HG03139 (cell line): ENCODE data around the gene EFCAB14.
"Not testable (repeated sequence)": the region's sequence is repeated elsewhere in the genome, so short reads cannot be mapped to it uniquely, and the experiment has no call there.

Source experiments
- ATAC-seq: cut with Tn5 transposase; IDR thresholded peaks from one replicate; pipeline ENCODE4 v1.9.1; 2021; ENCODE audit not compliant: unreplicated experiment

EFCAB14 gene

DNA sequence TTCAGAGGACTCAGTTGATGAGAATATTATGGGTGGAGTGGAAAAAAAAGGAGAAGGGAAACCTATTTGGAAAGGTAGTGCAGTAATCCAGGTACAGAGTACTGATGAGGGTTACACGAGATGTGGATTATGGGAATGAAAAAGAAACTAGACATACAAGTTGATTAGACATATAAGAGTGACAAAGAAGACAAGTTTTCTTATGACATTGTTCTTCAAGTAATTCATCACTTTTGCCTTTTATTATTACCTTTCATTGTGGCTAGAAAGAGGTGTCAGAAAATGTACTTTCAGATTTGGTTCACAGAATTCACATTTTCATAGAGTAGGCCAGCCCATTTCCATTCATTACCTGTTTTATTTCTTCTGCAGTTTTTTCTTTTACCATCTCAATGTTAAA lies 61.1 kb downstream of the EFCAB14 start:
- ATAC-seq: no peak

DNA sequence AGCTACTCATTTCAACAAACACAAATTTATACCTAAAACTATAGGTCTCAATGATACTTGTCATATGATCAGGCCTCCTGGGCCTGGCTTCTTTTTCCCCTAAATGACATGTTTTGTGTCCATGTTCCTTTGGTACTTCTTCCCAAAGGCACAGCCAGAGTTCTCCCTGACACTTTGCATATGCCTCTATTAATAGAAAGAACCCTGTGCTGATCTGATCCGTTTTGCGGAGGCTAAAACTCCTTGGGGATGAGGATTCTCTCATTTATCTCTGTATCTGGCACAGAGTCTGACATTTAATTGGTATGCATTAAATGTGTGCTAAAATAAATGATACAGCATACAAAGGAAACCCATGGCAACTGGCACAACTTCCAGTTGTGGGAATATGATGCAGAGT lies 62.3 kb downstream of the EFCAB14 start:
- no peak for ATAC-seq

DNA sequence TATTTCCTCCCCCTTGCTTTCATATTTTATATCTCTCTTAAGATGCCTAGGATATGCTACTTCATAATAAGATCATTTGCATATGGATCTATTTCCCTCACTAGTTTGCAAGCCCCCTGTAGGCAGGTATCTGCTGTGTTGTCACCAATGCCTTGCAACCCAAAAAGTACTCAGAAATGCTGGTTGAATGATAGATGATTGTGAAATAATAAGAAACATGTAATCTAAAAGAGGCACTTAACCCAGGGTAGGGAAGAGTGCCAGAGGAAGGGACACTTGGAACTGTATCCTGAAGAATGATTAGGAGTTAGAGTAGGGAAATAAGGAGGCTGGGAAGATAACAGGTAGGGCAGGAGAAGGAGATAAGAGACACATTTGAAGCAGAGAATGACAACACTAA lies 63.1 kb downstream of the EFCAB14 start:
- no peak for ATAC-seq

DNA sequence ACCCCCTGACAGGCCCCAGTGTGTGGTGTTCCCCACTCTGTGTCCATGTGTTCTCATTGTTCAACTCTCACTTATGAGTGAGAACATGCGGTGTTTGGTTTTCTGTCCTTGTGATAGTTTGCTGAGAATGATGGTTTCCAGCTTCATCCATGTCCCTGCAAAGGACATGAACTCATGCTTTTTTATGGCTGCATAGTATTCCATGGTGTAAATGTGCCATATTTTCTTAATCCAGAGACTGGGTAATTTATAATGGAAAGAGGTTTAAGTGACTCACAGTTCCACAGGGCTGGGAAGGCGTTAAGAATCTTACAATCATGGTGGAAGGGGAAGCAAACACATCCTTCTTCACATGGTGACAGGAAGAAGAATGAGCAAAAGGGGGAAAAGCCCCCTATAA lies 64.2 kb downstream of the EFCAB14 start:
- ATAC-seq: not testable (repeated sequence)

DNA sequence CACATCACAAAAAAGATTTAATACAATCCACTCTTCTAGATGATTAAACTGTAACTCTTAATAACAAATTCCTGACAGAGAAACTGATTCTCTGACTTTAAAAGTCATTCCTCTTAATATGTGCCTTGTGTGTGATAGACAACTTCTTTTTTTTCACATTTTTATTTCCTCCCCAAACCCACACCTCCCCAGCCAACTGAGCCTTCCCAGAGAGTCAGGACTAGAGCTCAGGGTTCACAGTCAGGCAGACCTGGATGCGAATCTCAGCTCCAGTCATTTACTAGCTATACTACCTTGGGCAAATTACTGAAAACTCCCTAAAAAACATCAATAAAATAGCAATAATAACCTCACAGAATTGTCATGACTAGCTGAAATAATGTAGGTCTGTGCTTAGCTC lies 64.9 kb downstream of the EFCAB14 start:
- no peak for ATAC-seq

DNA sequence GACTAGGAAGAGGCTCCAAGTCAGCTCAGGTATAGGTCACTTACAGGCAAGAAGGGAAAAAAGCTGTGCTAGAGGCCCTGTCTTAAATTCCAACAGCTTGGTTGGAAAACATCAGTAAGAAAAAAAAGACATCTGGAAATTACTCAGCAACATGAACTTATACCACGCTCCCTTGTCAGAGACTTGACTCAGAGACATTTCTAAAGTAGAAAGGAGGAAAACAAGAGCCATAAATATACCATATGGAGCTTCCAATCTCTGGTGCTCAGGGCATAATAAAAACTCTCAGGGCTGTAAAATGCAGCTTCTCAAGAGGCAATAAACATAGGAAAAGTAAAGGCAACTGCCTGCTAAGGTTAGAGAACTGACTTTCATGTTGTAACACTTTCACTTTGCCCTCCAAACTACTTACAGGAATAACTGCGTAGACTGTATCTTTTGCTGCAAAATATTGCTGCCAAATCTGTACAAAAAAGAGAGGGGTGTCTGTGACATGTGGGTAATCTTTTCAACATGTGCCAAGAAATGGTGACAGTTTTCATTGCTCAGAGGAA lies 65.4 kb downstream of the EFCAB14 start:
- no peak for ATAC-seq

DNA sequence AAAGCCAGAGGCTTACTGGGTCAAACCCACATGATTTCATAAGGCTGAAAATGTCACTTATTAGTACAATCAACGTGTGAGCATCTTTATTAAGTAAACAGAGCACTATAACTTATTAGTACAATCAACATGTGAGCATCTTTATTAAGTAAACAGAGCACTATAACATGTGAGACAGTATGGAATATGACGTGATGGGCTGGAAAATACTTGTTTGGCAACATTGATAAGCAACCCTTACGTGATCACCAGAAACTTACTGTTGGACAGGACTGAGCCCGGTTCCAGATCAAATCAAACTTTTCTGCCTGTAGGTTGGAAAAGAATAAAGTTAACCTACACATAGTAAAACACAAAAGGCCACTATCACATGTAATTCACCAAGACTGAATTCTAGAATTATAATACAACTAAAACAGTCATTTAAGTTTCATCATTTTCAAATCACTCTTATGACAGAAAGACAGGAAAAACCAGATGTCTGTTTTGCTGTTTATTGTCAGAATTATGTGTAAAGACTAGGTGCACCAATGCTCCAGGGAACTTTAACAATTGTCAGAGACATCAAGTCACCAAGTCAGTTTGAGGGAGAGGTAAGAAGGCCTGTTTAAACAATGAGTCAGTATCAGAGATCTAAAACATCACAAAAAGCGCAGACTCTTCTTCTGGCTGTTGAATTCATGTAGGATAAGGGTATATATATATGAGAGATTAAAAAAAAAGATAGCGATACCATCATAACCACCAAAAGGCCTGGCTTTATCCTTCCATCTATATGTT lies 66.4 kb downstream of the EFCAB14 start:
- no peak for ATAC-seq

DNA sequence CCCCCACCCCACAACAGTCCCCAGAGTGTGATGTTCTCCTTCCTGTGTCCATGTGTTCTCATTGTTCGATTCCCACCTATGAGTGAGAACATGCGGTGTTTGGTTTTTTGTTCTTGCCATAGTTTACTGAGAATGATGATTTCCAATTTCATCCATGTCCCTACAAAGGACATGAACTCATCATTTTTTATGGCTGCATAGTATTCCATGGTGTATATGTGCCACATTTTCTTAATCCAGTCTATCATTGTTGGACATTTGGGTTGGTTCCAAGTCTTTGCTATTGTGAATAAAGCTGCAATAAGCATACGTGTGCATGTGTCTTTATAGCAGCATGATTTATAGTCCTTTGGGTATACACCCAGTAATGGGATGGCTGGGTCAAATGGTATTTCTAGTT lies 67.8 kb downstream of the EFCAB14 start:
- not testable (repeated sequence) for ATAC-seq

DNA sequence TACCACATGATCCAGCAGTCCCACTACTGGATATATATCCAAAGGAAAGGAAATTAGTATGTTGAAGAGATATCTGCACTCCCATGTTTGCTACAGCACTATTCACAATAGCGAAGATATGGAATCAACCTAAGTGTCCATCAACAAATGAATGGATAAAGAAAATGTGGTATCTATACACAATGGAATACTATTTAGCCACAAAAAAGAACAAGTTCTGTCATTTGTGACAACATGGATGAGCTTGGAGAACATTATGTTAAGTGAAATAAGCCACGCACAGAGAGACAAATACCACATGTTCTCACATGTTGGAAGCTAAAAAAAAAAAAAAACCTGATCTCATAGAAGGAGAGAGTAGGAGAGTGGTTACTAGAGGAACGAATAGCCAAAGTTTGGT lies 68.4 kb downstream of the EFCAB14 start:
- ATAC-seq: no peak

DNA sequence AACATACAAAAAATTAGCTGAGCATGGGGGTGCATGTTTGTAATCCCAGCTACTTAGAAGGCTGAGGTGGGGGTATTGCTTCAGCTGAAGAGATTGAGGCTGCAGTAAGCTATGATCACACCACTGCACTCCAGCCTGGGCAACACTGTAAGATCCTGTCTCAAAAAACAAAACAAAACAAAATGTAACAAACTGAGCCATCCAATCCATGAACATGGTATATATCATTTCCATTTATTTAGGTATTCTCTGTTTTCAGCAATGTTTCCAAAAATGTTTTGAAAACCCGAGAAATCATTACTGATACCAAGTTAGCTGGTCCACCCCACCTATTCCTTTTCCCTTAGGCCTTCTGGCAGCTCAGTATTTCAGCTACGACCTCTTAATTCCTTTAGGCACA lies 69.2 kb downstream of the EFCAB14 start:
- no peak for ATAC-seq

DNA sequence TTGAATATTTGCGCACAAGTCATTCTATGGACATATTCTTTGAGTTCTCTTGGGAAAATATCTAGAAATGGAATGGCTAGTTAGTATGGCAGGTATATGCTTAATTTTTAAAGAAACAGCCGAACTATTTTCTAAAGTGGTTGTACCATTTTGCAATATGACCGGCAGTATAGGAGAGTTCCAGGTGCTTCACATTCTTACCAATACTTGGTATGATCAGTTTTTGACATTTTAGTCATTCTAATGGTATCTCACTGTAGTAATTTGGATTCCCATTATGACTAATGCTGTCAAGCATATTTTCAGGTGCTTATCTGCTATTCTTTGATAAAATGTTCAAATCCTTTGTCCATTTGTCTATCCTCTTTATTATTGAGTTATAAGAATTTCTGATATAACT lies 71.3 kb downstream of the EFCAB14 start:
- ATAC-seq: no peak

DNA sequence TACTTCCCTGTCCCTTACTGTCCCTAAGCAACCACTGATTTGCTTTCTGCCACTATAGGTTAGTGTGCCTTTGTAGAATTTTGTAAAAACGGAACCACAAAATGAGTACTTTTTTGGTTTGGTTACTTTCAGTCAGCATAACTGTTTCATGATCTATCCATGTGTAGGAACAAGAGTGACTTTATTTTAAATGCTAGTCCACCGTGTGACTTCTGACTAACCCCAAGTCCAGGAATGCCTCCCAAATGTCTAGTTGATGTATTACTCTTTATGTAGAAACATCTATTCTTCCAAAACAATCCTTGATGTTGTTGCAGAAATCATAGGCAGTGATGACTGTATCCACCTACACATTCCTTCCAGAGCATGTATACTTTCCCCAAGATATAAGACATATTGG lies 72.1 kb downstream of the EFCAB14 start:
- ATAC-seq: no peak

DNA sequence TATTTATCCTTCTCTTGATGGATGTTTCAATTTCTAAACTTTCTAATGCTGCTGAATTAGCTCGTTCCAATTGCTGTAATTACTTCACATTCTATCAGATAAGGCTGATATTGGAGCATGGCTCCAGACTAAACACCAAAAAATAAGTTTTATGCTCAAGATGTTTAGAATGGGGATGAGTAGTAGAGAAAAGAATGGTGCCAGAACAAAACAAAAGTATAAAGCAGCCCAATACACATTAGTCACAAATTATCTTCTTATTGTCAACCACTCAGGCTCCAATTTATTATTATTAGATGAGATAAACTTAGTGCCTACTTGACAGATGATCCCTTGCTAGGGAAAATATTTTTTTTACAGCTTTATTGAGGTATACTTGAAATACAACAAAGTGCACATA lies 72.6 kb downstream of the EFCAB14 start:
- no peak for ATAC-seq

DNA sequence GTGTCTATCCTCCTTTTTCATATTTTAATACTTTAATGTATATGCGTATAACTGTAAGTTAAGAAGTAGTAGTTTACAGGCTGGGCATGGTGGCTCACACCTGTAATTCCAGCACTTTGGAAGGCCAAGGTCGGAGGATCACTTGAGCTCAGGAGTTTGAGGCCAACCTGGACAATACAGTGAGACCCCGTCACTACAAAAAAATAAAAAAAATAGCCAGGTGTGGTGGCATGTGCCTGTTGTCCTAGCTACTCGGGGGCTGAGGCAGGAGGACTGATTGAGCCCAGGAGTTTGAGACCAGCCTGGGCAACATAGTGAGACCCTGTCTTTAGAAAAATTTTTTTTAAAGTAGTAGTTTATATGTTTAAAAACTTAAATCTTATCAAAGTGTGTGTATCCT lies 73.1 kb downstream of the EFCAB14 start:
- ATAC-seq: no peak

DNA sequence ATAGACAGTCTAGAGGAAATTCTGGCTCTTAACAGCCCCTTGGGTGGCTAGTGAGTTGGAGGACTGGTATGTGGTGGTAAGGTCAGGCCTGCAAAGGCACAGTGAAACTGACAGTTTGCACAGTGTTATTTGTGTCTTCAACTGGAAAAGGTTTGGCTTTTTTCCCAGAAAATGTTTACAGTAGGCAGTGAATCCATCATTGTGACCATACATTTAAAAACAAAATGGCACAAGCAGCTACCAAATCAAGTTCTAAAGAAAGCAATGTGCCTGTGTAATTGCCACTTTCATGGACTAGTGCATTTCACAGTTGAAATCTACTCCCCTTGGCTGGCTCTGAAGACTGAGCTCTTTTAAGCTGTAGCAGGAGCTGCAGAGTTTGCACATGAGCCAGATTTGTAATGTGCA lies 75.5 kb downstream of the EFCAB14 start:
- no peak for ATAC-seq

DNA sequence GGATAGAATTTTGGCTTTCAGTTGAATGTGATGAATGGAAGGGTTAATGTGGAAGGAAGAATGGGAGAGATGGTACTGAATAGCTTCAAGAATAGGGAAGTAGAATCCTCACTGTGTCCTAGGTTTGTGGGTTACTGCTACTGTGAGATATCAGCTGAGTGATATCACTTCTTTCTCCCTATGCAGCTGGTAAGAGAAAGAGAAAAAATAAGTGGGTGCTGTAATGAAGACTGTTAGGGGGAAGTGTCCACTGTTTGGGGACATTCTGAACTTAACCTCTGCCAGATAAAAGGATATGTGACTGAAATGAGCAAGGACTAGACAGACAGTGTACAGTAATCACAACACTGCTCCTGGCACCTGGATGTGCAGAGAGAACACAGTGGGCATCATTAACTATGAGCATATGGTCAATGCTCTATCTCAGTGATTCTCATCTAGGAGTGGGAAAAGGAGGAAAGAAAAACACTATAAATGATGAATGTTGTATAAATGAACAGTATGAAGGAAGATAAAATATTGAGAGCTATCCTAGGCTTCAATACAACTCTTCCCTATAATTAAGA lies 76.7 kb downstream of the EFCAB14 start:
- no peak for ATAC-seq

DNA sequence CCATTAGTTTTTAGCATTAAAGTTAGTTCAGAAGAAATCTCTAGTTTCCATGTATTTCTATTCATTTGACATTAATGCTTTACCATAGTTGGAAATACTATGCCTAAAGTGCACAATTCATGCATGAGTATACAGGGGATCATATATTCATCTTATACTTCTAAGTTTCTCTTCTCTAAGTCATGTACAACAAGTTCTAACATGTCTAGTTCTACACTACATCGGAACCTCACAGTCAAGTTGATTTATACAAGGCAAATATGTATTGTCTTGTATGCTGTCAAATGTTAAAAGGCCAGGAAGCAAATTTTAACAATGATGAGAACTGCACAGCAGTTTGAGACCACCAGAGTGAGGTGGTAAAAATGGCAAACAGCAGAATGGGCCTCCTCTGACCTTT lies 79.4 kb downstream of the EFCAB14 start:
- no peak for ATAC-seq

DNA sequence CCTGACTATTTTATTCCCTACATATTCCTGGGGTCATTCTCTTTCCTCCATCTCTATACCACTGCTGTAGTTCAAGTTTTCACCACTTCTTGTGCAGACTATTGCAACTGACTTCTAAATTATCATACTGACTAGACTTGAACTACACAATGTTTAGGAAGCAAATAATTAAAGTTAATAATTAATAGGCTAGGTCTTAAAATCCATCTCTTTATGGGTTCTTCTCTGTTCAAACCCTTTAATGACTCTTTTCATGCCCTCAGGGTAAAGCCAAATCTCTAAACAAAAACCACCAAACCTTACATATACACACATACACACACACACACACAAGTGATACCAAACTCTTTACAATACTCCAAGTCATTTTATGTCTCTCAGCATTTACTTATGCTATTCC lies 80.0 kb downstream of the EFCAB14 start:
- no peak for ATAC-seq

DNA sequence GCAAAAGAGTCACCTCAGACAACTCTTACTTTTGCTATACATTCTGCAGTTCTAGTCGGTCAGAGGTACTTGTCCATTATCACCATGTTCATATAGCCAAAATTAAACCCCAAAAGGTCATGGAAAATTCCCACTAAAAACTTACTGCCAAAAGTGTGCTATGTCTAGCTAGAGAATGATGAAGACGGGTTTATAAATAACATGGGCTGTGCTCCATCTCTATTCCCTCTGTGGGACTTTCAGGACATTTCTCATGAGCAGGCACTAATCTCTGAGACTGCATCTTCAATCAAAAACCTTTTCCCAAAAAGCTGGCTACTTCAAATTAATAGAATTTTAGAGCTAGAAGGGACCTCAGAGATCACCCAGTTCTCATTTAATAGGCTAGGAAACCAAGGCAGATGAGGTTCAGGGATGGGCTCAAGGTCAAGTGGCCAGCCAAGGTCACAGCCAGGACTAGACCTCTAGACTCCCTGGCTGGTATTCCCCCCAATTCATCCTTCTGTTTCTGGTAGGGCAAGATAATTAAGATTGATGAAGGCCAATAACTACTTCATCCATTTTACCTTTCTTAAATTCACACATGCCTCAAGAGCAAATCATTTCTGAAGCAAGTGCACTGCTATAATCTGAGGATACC lies 81.3 kb downstream of the EFCAB14 start:
- no peak for ATAC-seq

DNA sequence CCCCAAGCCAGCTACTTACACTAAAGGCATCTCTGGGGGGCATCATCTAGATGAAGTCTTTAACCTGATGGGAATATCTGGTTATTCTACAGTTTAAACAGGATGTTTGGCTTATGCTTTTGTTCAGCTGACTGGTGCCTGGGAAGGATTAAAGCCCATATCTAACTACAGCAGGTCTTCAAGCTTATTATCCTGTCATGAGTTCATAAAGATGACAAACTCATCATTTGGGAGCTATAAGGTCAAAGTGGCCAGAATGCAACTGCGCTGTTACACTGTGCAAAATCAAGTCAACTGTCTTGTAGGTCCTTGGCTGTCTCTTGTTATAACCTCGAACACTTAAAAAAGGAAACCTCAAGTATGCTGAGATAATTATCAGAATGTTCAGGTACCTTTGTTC lies 83.7 kb downstream of the EFCAB14 start:
- no peak for ATAC-seq

DNA sequence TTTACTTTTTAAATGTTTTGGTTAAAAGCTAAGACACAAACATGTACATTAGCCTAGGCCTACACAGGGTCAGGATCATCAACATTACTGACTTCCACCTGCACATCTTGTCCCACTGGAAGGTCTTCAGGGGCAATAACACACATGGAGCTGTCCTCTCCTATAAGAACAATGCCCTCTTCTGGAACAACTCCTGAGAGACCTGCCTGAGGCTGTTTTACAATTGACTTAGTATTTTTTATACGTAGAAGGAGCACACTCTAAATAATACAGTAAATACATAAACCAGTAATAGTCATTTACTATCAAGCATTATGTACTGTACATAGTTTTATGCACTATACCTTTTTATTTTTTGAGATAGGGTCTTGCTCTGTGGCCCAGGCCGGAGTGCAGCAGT lies 88.2 kb downstream of the EFCAB14 start:
- ATAC-seq: no peak
